Neural cell (in vitro differentiated cells): ENCODE results near the gene ZNF385C. TPM values are rescaled to one million over a fixed set of nuclear protein-coding genes. Genes with fewer than 3 reads are reported as not detected.

Experiments
- H2AFZ ChIP-seq: fragments of 200-600, 300-800 bp; sonication (generic), shearing (Covaris generic); 2 replicates; pipeline ENCODE4 v1.6.0; 2014; ENCODE audit warnings: low read depth, mild to moderate bottlenecking, antibody characterized with exemption, low read length, moderate library complexity
- H3F3A ChIP-seq: fragments of 200-600 bp; shearing (Covaris generic); 2 replicates; pipeline ENCODE4 v1.6.1; 2016; ENCODE audit warnings: mild to moderate bottlenecking, moderate library complexity, mixed read lengths, antibody characterized with exemption, low read length; ENCODE audit not compliant: insufficient read depth, poor library complexity, severe bottlenecking
- H3K27ac ChIP-seq: fragments of 200-600, 300-800 bp; sonication (generic), shearing (Covaris generic); 2 replicates; pipeline ENCODE4 v1.5.1; 2014; ENCODE audit warnings: mild to moderate bottlenecking, low read length, moderate library complexity
- H3K27me3 ChIP-seq: fragments of 300-800, 200-600 bp; sonication (generic), shearing (Covaris generic); 2 replicates; pipeline ENCODE4 v1.6.0; 2014; ENCODE audit warnings: mild to moderate bottlenecking, low read depth, low read length, moderate library complexity; ENCODE audit not compliant: insufficient read depth
- H3K36me3 ChIP-seq: fragments of 300-800, 200-600 bp; sonication (generic), shearing (Covaris generic); 2 replicates; pipeline ENCODE4 v1.5.1; 2014; ENCODE audit warnings: mild to moderate bottlenecking, antibody characterized with exemption, low read length, moderate library complexity; ENCODE audit not compliant: insufficient read depth
- H3K4me2 ChIP-seq: fragments of 300-800, 200-600 bp; sonication (generic), shearing (Covaris generic); 2 replicates; pipeline ENCODE4 v1.6.0; 2014; ENCODE audit warnings: mild to moderate bottlenecking, low read length
- H3K4me3 ChIP-seq: fragments of 300-800, 200-600 bp; sonication (generic), shearing (Covaris generic); 2 replicates; pipeline ENCODE4 v1.5.1; 2014; ENCODE audit warnings: mild to moderate bottlenecking, low read length, moderate library complexity
- H3K79me2 ChIP-seq: fragments of 200-600 bp; shearing (Covaris generic); replicated peaks from 2 replicates; pipeline ENCODE4 v1.6.0; 2014; ENCODE audit warnings: mild to moderate bottlenecking, low read length, moderate library complexity; ENCODE audit not compliant: insufficient read depth
- H3K9ac ChIP-seq: fragments of 300-800, 200-600 bp; sonication (generic), shearing (Covaris generic); 2 replicates; pipeline ENCODE4 v1.6.1; 2016; ENCODE audit warnings: mild to moderate bottlenecking, low read length, mixed read lengths
- H3K9me2 ChIP-seq: fragments of 200-600 bp; shearing (Covaris generic); 2 replicates; pipeline ENCODE4 v1.6.1; 2016; ENCODE audit warnings: mild to moderate bottlenecking, low read length, mixed read lengths; ENCODE audit not compliant: insufficient read depth
- H3K9me3 ChIP-seq: fragments of 200-600, 300-800 bp; sonication (generic), shearing (Covaris generic); 2 replicates; pipeline ENCODE4 v1.6.1; 2016; ENCODE audit warnings: mild to moderate bottlenecking, mixed run types, low read length, moderate library complexity, mixed read lengths
- H4K20me1 ChIP-seq: fragments of 200-600 bp; shearing (Covaris generic); 2 replicates; pipeline ENCODE4 v1.6.1; 2016; ENCODE audit warnings: mild to moderate bottlenecking, mixed run types; ENCODE audit not compliant: insufficient read depth
- CTCF ChIP-seq: fragments of 450-650 bp; IDR thresholded peaks from 2 replicates; pipeline ENCODE4 v1.5.1; 2014; ENCODE audit warnings: antibody characterized with exemption, mild to moderate bottlenecking, moderate library complexity; ENCODE audit not compliant: poor library complexity, severe bottlenecking
- EP300 ChIP-seq: fragments of 450-650 bp; conservative IDR thresholded peaks from 2 replicates; pipeline ENCODE4 v1.6.1; 2014; ENCODE audit warnings: antibody characterized with exemption, mild to moderate bottlenecking, moderate library complexity; ENCODE audit not compliant: poor library complexity, severe bottlenecking
- EZH2 ChIP-seq: fragments of 200-600, 300-800 bp; shearing (Covaris generic), sonication (generic); IDR thresholded peaks from 2 replicates; pipeline ENCODE4 v1.6.1; 2014; ENCODE audit warnings: antibody characterized with exemption, low read length, borderline replicate concordance, mild to moderate bottlenecking; ENCODE audit not compliant: insufficient read depth, poor library complexity, severe bottlenecking
- MXI1 ChIP-seq: fragments of 450-650 bp; conservative IDR thresholded peaks from 2 replicates; pipeline ENCODE4 v1.6.1; 2014; ENCODE audit warnings: antibody characterized with exemption, mild to moderate bottlenecking; ENCODE audit not compliant: poor library complexity, severe bottlenecking
- POLR2AphosphoS5 ChIP-seq: IDR thresholded peaks from 2 replicates; pipeline ENCODE4 v1.6.1; 2012
- RAD21 ChIP-seq: fragments of 450-650 bp; conservative IDR thresholded peaks from 2 replicates; pipeline ENCODE4 v1.6.1; 2014; ENCODE audit warnings: antibody characterized with exemption, mild to moderate bottlenecking, moderate library complexity
- SMC3 ChIP-seq: fragments of 450-650 bp; conservative IDR thresholded peaks from 2 replicates; pipeline ENCODE4 v1.6.1; 2014; ENCODE audit warnings: antibody characterized with exemption, mild to moderate bottlenecking, moderate library complexity; ENCODE audit not compliant: poor library complexity
- TAF1 ChIP-seq: IDR thresholded peaks from 2 replicates; pipeline ENCODE4 v1.6.1; 2012; ENCODE audit warnings: low read depth
- polyA plus RNA-seq: library from polyadenylated mRNA; depleted of rRNA; stranded (reverse); fragments of >200 nt; gene quantifications from 2 replicates; pipeline ENCODE4 v1.2.3, GENCODE V29; 2014
- TF ChIP-seq, protein P1 (sequence below): IDR thresholded peaks from 2 replicates; pipeline ENCODE4 v1.6.1; 2012; ENCODE audit warnings: borderline replicate concordance

The ZNF385C gene
- polyA plus RNA-seq, 1 donor from 2014 or later: 0.69 TPM

DNA sequence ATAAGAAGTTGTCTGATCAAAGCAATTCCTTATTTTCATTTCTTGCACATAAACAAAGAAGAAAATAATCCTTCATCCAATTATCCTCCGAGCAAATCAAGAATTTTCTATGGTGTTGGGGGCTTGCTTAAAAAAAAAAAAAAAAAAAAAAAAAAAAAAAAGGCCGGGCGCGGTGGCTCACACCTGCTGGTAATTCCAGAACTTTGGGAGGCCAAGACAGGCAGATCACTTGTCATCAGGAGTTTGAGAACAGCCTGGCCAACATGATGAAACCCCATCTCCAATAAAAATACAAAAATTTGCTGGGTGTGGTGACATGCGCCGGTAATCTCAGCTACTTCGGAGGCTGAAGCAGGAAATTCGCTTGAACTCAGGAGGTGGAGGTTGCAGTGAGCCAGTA lies 112.4 kb downstream of the ZNF385C start:
- Histone ChIP-seq H3K9me3 (no peaks in the 10 kb centered on the region), H4K20me1 (no peaks in the 10 kb centered on the region), H3K36me3 (peaks cover 17% of the 10 kb centered on the region), H3K27me3 (no peaks in the 10 kb centered on the region), H3K9ac (no peak overlapping the region), H3F3A (no peaks in the 10 kb centered on the region), H3K79me2 (no peaks in the 10 kb centered on the region), H3K9me2 (no peaks in the 10 kb centered on the region), H3K4me2 (no peak overlapping the region), H3K4me3 (no peak overlapping the region), H2AFZ (no peak overlapping the region), H3K27ac (no peak overlapping the region)
- TF ChIP-seq, protein P1, sequence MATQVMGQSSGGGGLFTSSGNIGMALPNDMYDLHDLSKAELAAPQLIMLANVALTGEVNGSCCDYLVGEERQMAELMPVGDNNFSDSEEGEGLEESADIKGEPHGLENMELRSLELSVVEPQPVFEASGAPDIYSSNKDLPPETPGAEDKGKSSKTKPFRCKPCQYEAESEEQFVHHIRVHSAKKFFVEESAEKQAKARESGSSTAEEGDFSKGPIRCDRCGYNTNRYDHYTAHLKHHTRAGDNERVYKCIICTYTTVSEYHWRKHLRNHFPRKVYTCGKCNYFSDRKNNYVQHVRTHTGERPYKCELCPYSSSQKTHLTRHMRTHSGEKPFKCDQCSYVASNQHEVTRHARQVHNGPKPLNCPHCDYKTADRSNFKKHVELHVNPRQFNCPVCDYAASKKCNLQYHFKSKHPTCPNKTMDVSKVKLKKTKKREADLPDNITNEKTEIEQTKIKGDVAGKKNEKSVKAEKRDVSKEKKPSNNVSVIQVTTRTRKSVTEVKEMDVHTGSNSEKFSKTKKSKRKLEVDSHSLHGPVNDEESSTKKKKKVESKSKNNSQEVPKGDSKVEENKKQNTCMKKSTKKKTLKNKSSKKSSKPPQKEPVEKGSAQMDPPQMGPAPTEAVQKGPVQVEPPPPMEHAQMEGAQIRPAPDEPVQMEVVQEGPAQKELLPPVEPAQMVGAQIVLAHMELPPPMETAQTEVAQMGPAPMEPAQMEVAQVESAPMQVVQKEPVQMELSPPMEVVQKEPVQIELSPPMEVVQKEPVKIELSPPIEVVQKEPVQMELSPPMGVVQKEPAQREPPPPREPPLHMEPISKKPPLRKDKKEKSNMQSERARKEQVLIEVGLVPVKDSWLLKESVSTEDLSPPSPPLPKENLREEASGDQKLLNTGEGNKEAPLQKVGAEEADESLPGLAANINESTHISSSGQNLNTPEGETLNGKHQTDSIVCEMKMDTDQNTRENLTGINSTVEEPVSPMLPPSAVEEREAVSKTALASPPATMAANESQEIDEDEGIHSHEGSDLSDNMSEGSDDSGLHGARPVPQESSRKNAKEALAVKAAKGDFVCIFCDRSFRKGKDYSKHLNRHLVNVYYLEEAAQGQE: no peak
- TF ChIP-seq CTCF (no peak), EP300 (no peak), POLR2AphosphoS5 (no peak), SMC3 (no peak), MXI1 (no peak), RAD21 (no peak), EZH2 (no peak), TAF1 (no peak)

- H3K9ac ChIP-seq: no peak overlapping the region
- H3K79me2 ChIP-seq: no peaks in the 10 kb centered on the region
- no peaks in the 10 kb centered on the region for H3F3A ChIP-seq
- H3K9me3 ChIP-seq: no peaks in the 10 kb centered on the region
- H3K4me3 ChIP-seq: no peak overlapping the region
- H3K36me3 ChIP-seq: peaks cover 9% of the 10 kb centered on the region
- H3K9me2 ChIP-seq: no peaks in the 10 kb centered on the region
- H4K20me1 ChIP-seq: no peaks in the 10 kb centered on the region
- no peak overlapping the region for H3K4me2 ChIP-seq
- no peak overlapping the region for H3K27ac ChIP-seq
- H3K27me3 ChIP-seq: no peaks in the 10 kb centered on the region
- TF ChIP-seq, protein P1: no peak
- no peak for TF ChIP-seq CTCF
- TF ChIP-seq TAF1: no peak
- no peak for TF ChIP-seq SMC3
- TF ChIP-seq RAD21: no peak
- no peak for TF ChIP-seq EP300
- no peak for TF ChIP-seq POLR2AphosphoS5
- no peak for TF ChIP-seq MXI1
- TF ChIP-seq EZH2: no peak
- no peak overlapping the region for H2AFZ ChIP-seq
Observed at GRCh38 chr17:41984454-41984853, 113.8 kb downstream of the ZNF385C start.
